H1 (cell line): ENCODE data around the gene MLLT6. TPM values are rescaled to one million over a fixed set of nuclear protein-coding genes. Genes with fewer than 3 reads are reported as not detected.

Source experiments
- CTCF ChIA-PET: fragments of 300-600 bp; sonication (Branson Sonifier 250); formaldehyde crosslinking; loops from one replicate; lab custom pipeline; 2021; ENCODE audit not compliant: partially characterized antibody; lab: Charles Lee
- POLR2A ChIA-PET: fragments of 300-600 bp; sonication (Branson Sonifier 250); formaldehyde crosslinking; loops from one replicate; lab custom pipeline; 2021; ENCODE audit warnings: inconsistent platforms; ENCODE audit not compliant: partially characterized antibody; lab: Charles Lee
- DNase-seq, 2 experiments: peaks; one replicate each; pipeline versions ENCODE4 v3.0.0 to v3.0.0-alpha.2; 2010 to 2022; ENCODE audit warnings: low spot score in 2 of 2, low read depth in 1 of 2, mixed read lengths in 1 of 2
- FAIRE-seq: peaks from 2 replicates; lab custom pipeline; 2011; peaks lifted over from hg19 to GRCh38; lab: Jason Lieb, UNC
- H2AFZ ChIP-seq: 2 replicates; pipeline ENCODE4 v1.8.1; 2012; ENCODE audit warnings: low read length, inconsistent platforms
- H2AK5ac ChIP-seq: 2 replicates; pipeline ENCODE4 v1.6.1; 2013; ENCODE audit warnings: low read depth, low read length
- H2BK120ac ChIP-seq: replicated peaks from 2 replicates; pipeline ENCODE3; 2013; ENCODE audit warnings: low read depth, low read length, inconsistent platforms
- H2BK12ac ChIP-seq: 2 replicates; pipeline ENCODE4 v1.6.1; 2013; ENCODE audit warnings: low read depth, low read length
- H2BK15ac ChIP-seq: 2 replicates; pipeline ENCODE4 v1.6.1; 2013; ENCODE audit warnings: low read length
- H2BK20ac ChIP-seq: 2 replicates; pipeline ENCODE4 v1.6.1; 2013; ENCODE audit warnings: low read length
- H2BK5ac ChIP-seq: 2 replicates; pipeline ENCODE4 v1.6.1; 2013; ENCODE audit warnings: low read depth, low read length
- H3K14ac ChIP-seq: 2 replicates; pipeline ENCODE4 v1.6.1; 2013; ENCODE audit warnings: inconsistent platforms; ENCODE audit not compliant: insufficient read length
- H3K18ac ChIP-seq: 2 replicates; pipeline ENCODE4 v1.6.1; 2013; ENCODE audit warnings: low read length; ENCODE audit errors: extremely low read depth
- H3K23ac ChIP-seq: 2 replicates; pipeline ENCODE4 v1.6.1; 2013; ENCODE audit warnings: inconsistent platforms; ENCODE audit not compliant: insufficient read length
- H3K23me2 ChIP-seq: 2 replicates; pipeline ENCODE4 v1.6.1; 2013; ENCODE audit warnings: low read depth, low read length
- H3K27ac ChIP-seq: 2 replicates; pipeline ENCODE4 v1.6.1; 2011; ENCODE audit warnings: low read depth, low read length, inconsistent platforms
- H3K27me3 ChIP-seq, 4 experiments: replicated peaks in 1 of 4; 1 replicate in 1 of 4; 2 replicates in 3 of 4; pipeline versions ENCODE4 v1.6.1 to v1.8.1; 2011 to 2013; ENCODE audit warnings: low read length in 3 of 4, mild to moderate bottlenecking in 3 of 4, inconsistent platforms in 2 of 4, mixed read lengths in 2 of 4, moderate library complexity in 1 of 4; ENCODE audit not compliant: control insufficient read depth in 3 of 4, insufficient read depth in 3 of 4; ENCODE audit errors: extremely low read depth in 1 of 4
- H3K36me3 ChIP-seq, 4 experiments: 2 replicates each; pipeline versions ENCODE4 v1.6.1 to v1.8.1; 2011 to 2013; ENCODE audit warnings: mild to moderate bottlenecking in 4 of 4, low read length in 3 of 4, moderate library complexity in 2 of 4, control low read depth in 1 of 4, inconsistent platforms in 1 of 4; ENCODE audit not compliant: insufficient read depth in 4 of 4, control insufficient read depth in 2 of 4
- H3K4ac ChIP-seq: replicated peaks from 2 replicates; pipeline ENCODE3; 2013; ENCODE audit warnings: low read length, low read depth, mixed read lengths, inconsistent platforms; ENCODE audit not compliant: insufficient read length
- H3K4me1 ChIP-seq, 4 experiments: replicated peaks in 1 of 4; 1 replicate in 1 of 4; 2 replicates in 3 of 4; pipeline versions ENCODE4 v1.6.1 to v1.8.1; 2011 to 2013; ENCODE audit warnings: low read length in 3 of 4, inconsistent platforms in 2 of 4, mixed read lengths in 1 of 4; ENCODE audit not compliant: insufficient read depth in 4 of 4, control insufficient read depth in 3 of 4
- H3K4me2 ChIP-seq, 2 experiments: 2 replicates each; pipeline versions ENCODE4 v1.6.1 to v1.8.1; 2011 to 2013; ENCODE audit warnings: low read depth in 2 of 2, low read length in 2 of 2, control low read depth in 1 of 2, inconsistent platforms in 1 of 2, mild to moderate bottlenecking in 1 of 2; ENCODE audit not compliant: insufficient read depth in 1 of 2
- H3K4me3 ChIP-seq, 4 experiments: fragments of 200-600, 300-600 bp in 1 of 4; sonication (generic), shearing (Covaris generic), sonication (Bioruptor Twin) in 1 of 4; 2 replicates each; pipeline versions ENCODE4 v1.5.1 to v1.8.1; 2011 to 2016; ENCODE audit warnings: low read length in 4 of 4, low read depth in 3 of 4, control low read depth in 2 of 4, inconsistent platforms in 2 of 4, mild to moderate bottlenecking in 2 of 4, mixed read lengths in 1 of 4, moderate library complexity in 1 of 4; ENCODE audit not compliant: insufficient read depth in 2 of 4; ENCODE audit errors: extremely low read depth in 1 of 4
- H3K56ac ChIP-seq: replicated peaks from 2 replicates; pipeline ENCODE3; 2013; ENCODE audit warnings: low read depth, mild to moderate bottlenecking, mixed read lengths, low read length, inconsistent platforms; ENCODE audit not compliant: insufficient read length
- H3K79me1 ChIP-seq: 2 replicates; pipeline ENCODE4 v1.6.1; 2013; ENCODE audit warnings: low read depth, low read length, control low read depth
- H3K79me2 ChIP-seq, 2 experiments: 2 replicates each; pipeline versions ENCODE4 v1.6.1 to v1.8.1; 2012 to 2013; ENCODE audit warnings: low read length in 2 of 2, mild to moderate bottlenecking in 2 of 2, inconsistent platforms in 1 of 2; ENCODE audit not compliant: insufficient read depth in 2 of 2, control insufficient read depth in 1 of 2
- H3K9ac ChIP-seq, 4 experiments: replicated peaks in 1 of 4; 1 replicate in 1 of 4; 2 replicates in 3 of 4; pipeline versions ENCODE4 v1.6.1 to v1.8.1; 2011 to 2013; ENCODE audit warnings: low read depth in 3 of 4, low read length in 3 of 4, control low read depth in 2 of 4, mild to moderate bottlenecking in 2 of 4, moderate library complexity in 2 of 4, inconsistent platforms in 1 of 4; ENCODE audit errors: extremely low read depth in 1 of 4
- H3K9me3 ChIP-seq, 2 experiments: 2 replicates each; pipeline versions ENCODE4 v1.6.1 to v1.8.1; 2012 to 2013; ENCODE audit warnings: mild to moderate bottlenecking in 2 of 2, moderate library complexity in 2 of 2, control low read depth in 1 of 2, inconsistent platforms in 1 of 2, low read depth in 1 of 2, low read length in 1 of 2, mixed read lengths in 1 of 2; ENCODE audit not compliant: insufficient read depth in 2 of 2
- H4K20me1 ChIP-seq, 2 experiments: replicated peaks in 1 of 2; 2 replicates each; pipeline versions ENCODE3 to v1.8.1; 2011 to 2013; ENCODE audit warnings: inconsistent platforms in 2 of 2, low read length in 2 of 2, mild to moderate bottlenecking in 1 of 2; ENCODE audit not compliant: insufficient read depth in 2 of 2, control insufficient read depth in 1 of 2
- H4K5ac ChIP-seq: 2 replicates; pipeline ENCODE4 v1.6.1; 2013; ENCODE audit warnings: low read length, low read depth, mixed read lengths, inconsistent platforms; ENCODE audit not compliant: insufficient read length
- H4K8ac ChIP-seq: 2 replicates; pipeline ENCODE4 v1.8.0; 2013; ENCODE audit warnings: mild to moderate bottlenecking, moderate library complexity, low read length, inconsistent platforms; ENCODE audit not compliant: insufficient read depth; ENCODE audit errors: extremely low read depth
- H4K91ac ChIP-seq: replicated peaks from 2 replicates; pipeline ENCODE3; 2013; ENCODE audit warnings: low read length, mixed read lengths, inconsistent platforms; ENCODE audit not compliant: insufficient read length
- CEBPB ChIP-seq: IDR thresholded peaks from 2 replicates; pipeline ENCODE4 v1.6.1; 2012; ENCODE audit warnings: low read depth, low read length
- CHD1 ChIP-seq: IDR thresholded peaks from 2 replicates; pipeline ENCODE4 v1.6.1; 2012; ENCODE audit warnings: low read depth, low read length, improper control_type of control experiment
- EGR1 ChIP-seq: IDR thresholded peaks from 2 replicates; pipeline ENCODE4 v1.6.1; 2011; ENCODE audit warnings: low read depth, low read length, borderline replicate concordance
- KDM5A ChIP-seq: fragments of 200-600 bp; IDR thresholded peaks from 2 replicates; pipeline ENCODE4 v1.7.1; 2012; ENCODE audit warnings: mild to moderate bottlenecking, low read length, inconsistent platforms, mixed read lengths
- RBBP5 ChIP-seq: IDR thresholded peaks from 2 replicates; pipeline ENCODE4 v1.7.1; 2012; ENCODE audit warnings: low read depth, mild to moderate bottlenecking, inconsistent platforms, low read length, moderate library complexity, borderline replicate concordance
- RNF2 ChIP-seq: fragments of 200-900, 300-1000 bp; sonication (generic); IDR thresholded peaks from 2 replicates; pipeline ENCODE4 v1.7.1; 2016; ENCODE audit warnings: borderline replicate concordance, low read depth, mild to moderate bottlenecking, antibody characterized with exemption, low read length; ENCODE audit not compliant: poor library complexity, severe bottlenecking; ENCODE audit errors: missing control alignments
- SUZ12 ChIP-seq: fragments of 200-600 bp; sonication (generic); IDR thresholded peaks from 2 replicates; pipeline ENCODE4 v1.6.1; 2012; ENCODE audit warnings: mild to moderate bottlenecking, inconsistent platforms, low read length, moderate library complexity, mixed read lengths
- WGBS, 2 experiments: shearing (Covaris generic) in 1 of 2; methylation state at CpG; one replicate each; pipeline versions ENCODE4 v1.1.6 to v1.1.7; 2013 to 2015; ENCODE audit warnings: low lambda C conversion rate in 2 of 2, mixed read lengths in 2 of 2, inconsistent platforms in 1 of 2, low coverage in 1 of 2, missing lambda C conversion rate in 1 of 2; ENCODE audit not compliant: insufficient replicate concordance in 2 of 2, insufficient coverage in 1 of 2, insufficient read length in 1 of 2; ENCODE audit errors: extremely low coverage in 1 of 2, missing lambda C conversion rate in 1 of 2; 5-methylcytosine and 5-hydroxymethylcytosine counted together
- polyA plus RNA-seq, 7 experiments: library from polyadenylated mRNA; depleted of rRNA in 3 of 7; stranded (reverse) in 5 of 7; unstranded in 2 of 7; fragments of >200 nt in 5 of 7; fragments of 200-250 nt in 2 of 7; gene quantifications; 1 replicate in 5 of 7; 2 replicates in 1 of 7; 4 replicates in 1 of 7; pipeline versions ENCODE4 v1.2.1 to v1.2.3, GENCODE V29; 2011 to 2013; ENCODE audit warnings: missing spikeins in 2 of 7, mixed read lengths in 2 of 7
- total RNA-seq: library from RNA; stranded (reverse); fragmentation: NEBNext Ultra II Directional; extraction: Animal tissue kit (Norgen Biotek cat#: 25700); gene quantifications from 2 replicates; pipeline ENCODE4 v1.2.1, GENCODE V29; 2021
- TF ChIP-seq, protein P1 (sequence below): IDR thresholded peaks from 2 replicates; pipeline ENCODE4 v1.6.1; 2012; ENCODE audit warnings: inconsistent platforms

The MLLT6 gene
- total and polyA plus RNA-seq, 2 of the 8 experiments (the other 6 are each of a cell fraction or from before 2014, with no cell fraction given), result 6.5 to 8.0 TPM

- CTCF ChIA-PET, result interaction anchor here (0.5 to 29.5 kb wide), 5 partner anchors 57 to 115 kb away, joined by 3 to 795 read pairs (median 3); partner anchors contain the start of gene SRCIN1
- Histone ChIP-seq H2BK20ac (no peak overlapping the region), H3K9ac (peak overlapping the region in 1 of 4 experiments; percentile 44; a peak in 1 of 7 replicates), H2BK120ac (no peak overlapping the region), H3K18ac (no peak overlapping the region), H3K27me3 (peaks cover 46 to 82% (median 79%) of the 10 kb centered on the region in 4 experiments), H3K27ac (no peak overlapping the region), H4K5ac (no peak overlapping the region), H3K4me3 (peak overlapping the region; percentile 45 to 71 (median 48)), H2BK12ac (no peak overlapping the region), H3K79me2 (no peaks in the 10 kb centered on the region), H2BK15ac (no peak overlapping the region), H3K56ac (no peak overlapping the region), H3K79me1 (no peaks in the 10 kb centered on the region), H4K91ac (no peak overlapping the region), H2BK5ac (no peak overlapping the region), H4K20me1 (peaks cover 0 to 10% of the 10 kb centered on the region in 2 experiments), H3K23ac (no peak overlapping the region)
- 5% methylated on average over 12 of the region's 41 CpGs; no CpG with 5 or more reads in 1 of the 2 experiments for WGBS, 2 experiments
- TF ChIP-seq EGR1, result no peak
- TF ChIP-seq, protein P1, sequence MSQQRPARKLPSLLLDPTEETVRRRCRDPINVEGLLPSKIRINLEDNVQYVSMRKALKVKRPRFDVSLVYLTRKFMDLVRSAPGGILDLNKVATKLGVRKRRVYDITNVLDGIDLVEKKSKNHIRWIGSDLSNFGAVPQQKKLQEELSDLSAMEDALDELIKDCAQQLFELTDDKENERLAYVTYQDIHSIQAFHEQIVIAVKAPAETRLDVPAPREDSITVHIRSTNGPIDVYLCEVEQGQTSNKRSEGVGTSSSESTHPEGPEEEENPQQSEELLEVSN, result no peak
- TF ChIP-seq KDM5A, result no peak
- peak; percentile 48 for TF ChIP-seq SUZ12
- no peak for TF ChIP-seq CHD1
- 0 out of 2 replicates have a peak, but pooled peaks have one; percentile 31 for TF ChIP-seq RBBP5
- peak; percentile 58 for TF ChIP-seq RNF2
- TF ChIP-seq CEBPB, result no peak
- TF ChIP-seq, all 59 proteins: peak for 3
- Histone ChIP-seq H3K4me1 (peaks cover 4 to 43% (median 20%) of the 10 kb centered on the region in 4 experiments), H3K36me3 (no peaks in the 10 kb centered on the region; a peak in 1 of 8 replicates), H3K9me3 (no peaks in the 10 kb centered on the region), H3K4ac (no peak overlapping the region), H3K4me2 (peak overlapping the region; percentile 86 to 94), H2AK5ac (no peak overlapping the region), H3K23me2 (peaks cover 11% of the 10 kb centered on the region), H3K14ac (no peak overlapping the region), H2AFZ (no peak overlapping the region), H4K8ac (peak overlapping the region; percentile 60; the same call in 1 of the 2 replicates)
- FAIRE-seq, result no peak
- POLR2A ChIA-PET, result interaction anchor here (2.3 to 3.0 kb wide), 2 partner anchors 33 to 110 kb away, joined by 5 to 17 read pairs; no protein-coding TSS in a partner anchor
- DNase-seq, result no peak
These were observed 31.4 kb upstream of the MLLT6 start for GRCh38 chr17:38673707-38674013.
